Glutamatergic neuron (in vitro differentiated cells): ENCODE data around the gene TEDC1. TPM values are rescaled to one million over a fixed set of nuclear protein-coding genes. Genes with fewer than 3 reads are reported as not detected.

ENCODE experiments used
- DNase-seq: peaks from one replicate; pipeline ENCODE4 v3.0.0; 2022
- H3K27ac Mint-ChIP-seq: one replicate; pipeline ENCODE4 v1.8.0; 2020; ENCODE audit warnings: mild to moderate bottlenecking, mixed read lengths, inconsistent platforms; ENCODE audit not compliant: unreplicated experiment
- H3K27me3 Mint-ChIP-seq: one replicate; pipeline ENCODE4 v1.8.0; 2020; ENCODE audit warnings: mild to moderate bottlenecking, moderate library complexity, mixed read lengths, inconsistent platforms; ENCODE audit not compliant: unreplicated experiment
- H3K36me3 Mint-ChIP-seq: one replicate; pipeline ENCODE4 v1.8.0; 2020; ENCODE audit warnings: mild to moderate bottlenecking, mixed read lengths, inconsistent platforms; ENCODE audit not compliant: unreplicated experiment
- H3K4me1 Mint-ChIP-seq: one replicate; pipeline ENCODE4 v1.8.0; 2020; ENCODE audit warnings: mild to moderate bottlenecking, low read depth, mixed read lengths, inconsistent platforms; ENCODE audit not compliant: unreplicated experiment
- H3K4me3 Mint-ChIP-seq: one replicate; pipeline ENCODE4 v1.8.0; 2020; ENCODE audit warnings: mild to moderate bottlenecking, mixed read lengths, inconsistent platforms; ENCODE audit not compliant: unreplicated experiment
- H3K9me3 Mint-ChIP-seq: one replicate; pipeline ENCODE4 v1.8.0; 2020; ENCODE audit warnings: mild to moderate bottlenecking, moderate library complexity, mixed read lengths, inconsistent platforms; ENCODE audit not compliant: unreplicated experiment
- total RNA-seq: library from RNA; stranded (reverse); fragmentation: NEBNext Ultra II Directional; extraction: Animal tissue kit (Norgen Biotek cat#: 25700); gene quantifications from one replicate; pipeline ENCODE4 v1.2.1, GENCODE V29; 2021; ENCODE audit not compliant: unreplicated experiment
- TF ChIP-seq, protein P1 (sequence below): fragments of 200-600 bp; sonication (generic); IDR thresholded peaks from one replicate; pipeline ENCODE4 v1.5.0; 2021; ENCODE audit not compliant: partially characterized antibody, unreplicated experiment

Gene TEDC1
- total RNA-seq, 1 donor from 2014 or later, result 13.8 TPM

DNA sequence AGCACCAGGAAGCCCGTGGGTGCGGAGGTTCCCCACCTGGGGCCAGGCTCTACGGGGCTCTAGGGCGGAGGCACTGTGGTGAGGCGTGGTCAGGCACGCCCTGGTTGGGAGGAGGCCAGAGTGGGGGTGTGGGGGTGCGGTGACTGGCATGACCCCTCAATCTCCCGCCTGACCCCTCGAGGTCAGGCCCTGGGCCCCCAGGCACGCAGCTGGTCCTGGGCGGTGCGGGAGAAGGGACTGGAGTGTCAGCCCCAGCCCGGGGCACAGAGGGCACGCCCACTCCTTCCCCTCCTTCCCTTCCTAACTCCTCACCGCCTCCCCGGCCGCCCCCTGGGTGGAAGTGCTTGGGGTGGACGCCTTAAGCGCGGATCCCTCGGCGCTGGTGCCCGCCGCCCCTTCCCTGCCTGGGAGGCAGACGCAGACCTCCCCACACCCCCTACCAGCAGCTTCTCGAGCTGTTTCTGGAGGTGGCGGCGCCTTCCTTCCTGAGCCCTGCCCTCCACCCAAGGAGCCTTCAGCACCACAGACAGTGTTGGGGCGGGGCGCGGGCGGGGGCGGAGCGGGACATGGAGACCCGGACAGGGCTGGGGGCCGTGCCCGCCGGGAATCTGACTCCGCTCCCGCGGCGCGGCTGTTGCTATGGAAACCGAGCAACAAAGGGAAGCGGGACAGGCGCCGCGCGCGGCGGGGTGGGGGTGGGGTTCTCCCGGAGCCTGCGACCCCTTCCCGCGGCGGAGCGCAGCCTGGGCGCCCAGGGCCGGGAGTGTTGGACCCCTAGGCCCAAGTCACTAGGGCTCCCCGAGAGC is 17.2 kb upstream of the TEDC1 start:
- H3K4me1 Mint-ChIP-seq, result no peaks in the 10 kb centered on the region
- peaks cover 5% of the 10 kb centered on the region for H3K27me3 Mint-ChIP-seq

GRCh38 chr14:105474483-105475268 is 16.4 kb upstream of the TEDC1 start, which contains the start of gene CRIP2:
Gene CRIP2, plus strand, starts transcription at chr14:105474821. Its CDS starts 42 bp downstream, at chr14:105474863.
- Mint-ChIP-seq H3K4me1 (no peaks in the 10 kb centered on the region), H3K27me3 (peaks cover 8% of the 10 kb centered on the region), H3K9me3 (peaks cover 1% of the 10 kb centered on the region), H3K36me3 (no peaks in the 10 kb centered on the region), H3K4me3 (peak within 1 kb of the TSS; percentile 63), H3K27ac (no peak within 1 kb of the TSS)
- TF ChIP-seq, protein P1, sequence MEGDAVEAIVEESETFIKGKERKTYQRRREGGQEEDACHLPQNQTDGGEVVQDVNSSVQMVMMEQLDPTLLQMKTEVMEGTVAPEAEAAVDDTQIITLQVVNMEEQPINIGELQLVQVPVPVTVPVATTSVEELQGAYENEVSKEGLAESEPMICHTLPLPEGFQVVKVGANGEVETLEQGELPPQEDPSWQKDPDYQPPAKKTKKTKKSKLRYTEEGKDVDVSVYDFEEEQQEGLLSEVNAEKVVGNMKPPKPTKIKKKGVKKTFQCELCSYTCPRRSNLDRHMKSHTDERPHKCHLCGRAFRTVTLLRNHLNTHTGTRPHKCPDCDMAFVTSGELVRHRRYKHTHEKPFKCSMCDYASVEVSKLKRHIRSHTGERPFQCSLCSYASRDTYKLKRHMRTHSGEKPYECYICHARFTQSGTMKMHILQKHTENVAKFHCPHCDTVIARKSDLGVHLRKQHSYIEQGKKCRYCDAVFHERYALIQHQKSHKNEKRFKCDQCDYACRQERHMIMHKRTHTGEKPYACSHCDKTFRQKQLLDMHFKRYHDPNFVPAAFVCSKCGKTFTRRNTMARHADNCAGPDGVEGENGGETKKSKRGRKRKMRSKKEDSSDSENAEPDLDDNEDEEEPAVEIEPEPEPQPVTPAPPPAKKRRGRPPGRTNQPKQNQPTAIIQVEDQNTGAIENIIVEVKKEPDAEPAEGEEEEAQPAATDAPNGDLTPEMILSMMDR, result no peak
- DNase-seq, result peak; percentile 65

More for the DNA sequence above, 17.2 kb upstream of the TEDC1 start:
- Mint-ChIP-seq H3K36me3 (no peaks in the 10 kb centered on the region), H3K4me3 (no peak overlapping the region), H3K9me3 (peaks cover 3% of the 10 kb centered on the region), H3K27ac (no peak overlapping the region)
- TF ChIP-seq, protein P1, result no peak
- peak; percentile 91 for DNase-seq

DNA sequence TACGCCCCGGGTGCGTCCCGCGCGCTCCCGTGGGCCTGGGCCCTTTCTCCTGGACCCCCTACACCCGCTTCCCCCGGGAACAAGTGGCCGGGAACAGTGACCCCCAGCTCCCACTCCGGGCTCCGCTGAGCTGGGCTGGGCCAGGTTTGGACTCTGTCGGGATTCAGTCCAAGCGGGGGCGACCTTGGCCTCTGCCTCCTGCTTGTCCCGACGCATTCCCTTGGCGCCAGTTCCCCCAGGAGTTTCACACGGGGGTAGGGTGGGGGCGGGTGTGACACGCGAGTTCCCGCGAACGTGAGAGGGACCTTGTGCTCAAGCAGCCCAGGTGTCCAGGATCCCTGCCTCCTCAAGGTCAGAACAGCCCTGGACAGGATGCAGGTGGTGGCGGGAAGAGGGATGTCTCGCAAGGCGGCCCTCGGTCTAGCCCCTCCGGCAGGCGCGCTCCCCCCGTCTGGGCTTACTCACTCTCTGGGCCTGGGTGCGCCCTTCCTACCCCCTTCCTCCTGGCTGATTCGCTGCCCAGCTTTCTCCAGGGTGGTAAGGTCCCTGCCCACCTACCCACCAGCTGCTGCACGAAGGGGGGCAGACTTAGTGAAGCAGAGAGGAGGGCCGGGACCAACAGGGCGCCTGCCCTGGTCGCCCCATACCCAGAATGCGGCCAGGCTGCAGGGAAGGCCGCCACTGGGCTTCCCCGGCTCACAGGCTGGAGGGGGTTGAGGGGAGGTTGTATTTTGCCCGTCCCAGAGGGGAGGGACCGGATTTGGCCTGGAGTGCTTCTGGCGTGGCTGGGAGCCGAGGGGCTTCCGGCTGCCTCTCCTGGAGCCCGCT is 15.6 kb upstream of the TEDC1 start:
- Mint-ChIP-seq H3K27me3 (peaks cover 9% of the 10 kb centered on the region), H3K4me1 (no peaks in the 10 kb centered on the region), H3K9me3 (peaks cover 1% of the 10 kb centered on the region), H3K27ac (no peak overlapping the region), H3K36me3 (no peaks in the 10 kb centered on the region), H3K4me3 (peak overlapping the region; percentile 63)
- DNase-seq, result no peak
- TF ChIP-seq, protein P1, result no peak

DNA sequence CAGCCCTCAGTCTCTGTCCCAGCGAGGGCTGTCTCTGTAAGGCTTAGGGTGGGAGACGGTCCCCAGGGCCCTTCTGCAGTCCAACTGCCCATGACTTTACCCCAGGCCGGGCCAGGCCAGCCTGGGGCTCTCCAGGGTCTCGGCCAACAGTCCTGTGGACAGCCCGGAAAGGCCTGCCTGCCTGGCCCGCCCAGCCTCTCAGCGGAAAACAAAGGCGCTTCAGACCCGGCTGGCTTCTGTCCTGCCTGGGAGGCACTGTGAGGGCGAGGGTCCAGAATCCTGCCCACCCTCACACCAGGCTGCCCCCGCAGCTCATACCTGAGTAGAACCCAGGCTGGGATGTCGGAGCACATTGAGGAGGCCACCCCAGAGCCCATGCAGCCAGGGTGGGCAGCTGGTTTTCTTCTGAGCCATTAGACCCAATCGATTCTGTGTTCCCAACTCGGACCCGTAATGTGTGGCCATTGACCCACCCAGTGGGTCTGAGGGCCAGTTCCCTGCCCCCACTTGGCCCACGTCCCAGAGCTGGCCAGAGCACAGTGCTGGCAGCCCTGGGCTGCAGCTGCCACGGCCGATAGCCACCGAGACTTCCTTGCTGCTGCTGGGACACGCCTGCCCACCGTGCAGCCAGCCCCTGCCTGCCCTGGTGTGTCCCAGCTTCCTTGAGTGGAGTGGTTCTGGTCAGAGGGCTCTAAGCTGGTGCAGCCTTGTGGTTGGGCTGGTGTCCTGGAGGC is 14.8 kb upstream of the TEDC1 start:
- Mint-ChIP-seq H3K9me3 (peaks cover 4% of the 10 kb centered on the region), H3K27me3 (peaks cover 13% of the 10 kb centered on the region), H3K4me3 (peak overlapping the region; percentile 49), H3K27ac (no peak overlapping the region), H3K4me1 (no peaks in the 10 kb centered on the region), H3K36me3 (no peaks in the 10 kb centered on the region)
- DNase-seq, result no peak
- TF ChIP-seq, protein P1, result no peak
